Tibial nerve (tissue), 4 donors: ENCODE measurements around the gene AGBL1.

Source experiments
- CTCF ChIP-seq, 5 experiments: fragments of 200-600 bp in 3 of 5; fragments of 450-650 bp in 2 of 5; sonication (generic) in 3 of 5; IDR thresholded peaks; one replicate each; pipeline ENCODE4 v1.5.1; 2016 to 2019; ENCODE audit warnings: antibody characterized with exemption in 5 of 5, mild to moderate bottlenecking in 3 of 5, moderate library complexity in 2 of 5
- EP300 ChIP-seq, 2 donors: sonication (generic); formaldehyde crosslinking; IDR thresholded peaks; one replicate each; pipeline ENCODE4 v1.6.1; 2017; ENCODE audit warnings: antibody characterized with exemption in 2 of 2, mild to moderate bottlenecking in 1 of 2
- POLR2A ChIP-seq, 2 donors: fragments of 450-650 bp; IDR thresholded peaks; one replicate each; pipeline ENCODE4 v1.6.1; 2017; ENCODE audit warnings: antibody characterized with exemption in 2 of 2, mild to moderate bottlenecking in 2 of 2, moderate library complexity in 2 of 2

DNA sequence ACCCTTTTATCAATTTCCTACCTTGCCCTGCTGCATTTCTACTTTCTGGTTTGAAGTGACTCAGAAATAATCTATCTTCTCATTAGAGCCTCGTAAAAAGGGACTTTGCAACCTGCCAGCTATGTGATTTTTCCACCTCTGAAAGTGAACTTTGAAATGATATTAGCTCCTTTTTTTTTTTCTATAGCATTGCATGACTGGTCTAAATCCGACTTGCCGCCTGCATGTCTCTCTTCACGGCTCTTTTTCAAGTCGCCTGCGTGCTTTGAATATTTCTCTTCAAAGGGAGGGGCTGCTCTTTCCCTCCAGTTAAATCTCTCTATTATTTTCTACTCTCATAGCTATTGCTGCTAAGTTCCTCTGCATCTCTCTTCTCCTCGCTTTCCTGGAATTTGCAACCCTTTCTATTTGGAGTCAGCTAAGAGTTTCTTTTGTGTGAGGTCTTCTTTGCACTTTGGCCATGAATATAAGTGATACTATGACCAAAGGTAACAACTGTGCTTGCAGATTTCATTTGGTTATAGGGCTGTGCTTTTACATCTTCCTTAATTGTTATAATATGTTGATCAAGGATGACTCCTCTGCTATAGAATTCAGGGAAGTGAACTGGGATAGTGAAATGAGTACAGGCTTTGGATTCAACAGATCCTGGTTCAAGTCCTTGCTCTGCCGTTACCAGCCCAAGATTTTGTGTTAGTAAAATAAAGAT is 541.1 kb downstream of the AGBL1 start:
- TF ChIP-seq CTCF (IDR thresholded peaks at IDR 0.05) (no peak), EP300 (IDR thresholded peaks at IDR 0.05) (no peak), POLR2A (IDR thresholded peaks at IDR 0.05) (no peak)
